ENCODE results near the gene OLFML1. TPM values are rescaled to one million over a fixed set of nuclear protein-coding genes. Genes with fewer than 3 reads are reported as not detected.
A peak's percentile ranks its signal among the peaks of the same experiment; 100 is the strongest.

OLFML1 gene
- total and polyA plus RNA-seq, 7 donors: 0.81 to 7.2 (median 1.2) TPM

DNA sequence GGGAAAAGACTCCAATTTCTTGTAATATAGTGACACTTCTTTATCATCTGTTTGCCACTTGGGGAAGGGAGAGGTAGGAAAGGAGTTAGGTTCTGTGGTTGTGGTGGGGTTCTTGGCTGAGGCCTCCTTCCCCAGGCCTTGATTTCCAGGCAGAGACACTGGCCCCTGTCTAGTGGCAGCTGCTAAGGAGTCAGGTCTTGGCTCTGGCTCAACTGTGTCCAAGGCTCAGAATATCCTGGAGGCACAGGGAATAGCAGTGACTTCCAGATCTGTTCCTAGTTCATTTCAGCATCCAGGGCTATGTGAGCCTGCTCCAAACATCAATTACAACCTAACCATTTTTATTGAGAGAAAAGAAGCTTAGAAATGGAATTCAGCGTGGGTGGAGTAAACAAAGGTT, 58.0 kb downstream of the OLFML1 start:
- peak; percentile 42 to 56 (median 50) for ATAC-seq

GRCh38 chr11:7544021-7544420, 58.7 kb downstream of the OLFML1 start:
- intact Hi-C loops (cut with DNase I): no loop called here
- Histone ChIP-seq H3K27me3 (ENCODE audit: insufficient read depth in 3 of 3, low read length in 2 of 3) (no peaks in the 10 kb centered on the region), H3K27ac (no peak overlapping the region), H3K36me3 (ENCODE audit: insufficient read depth in 1 of 2, low read depth in 1 of 2) (no peaks in the 10 kb centered on the region), H3K4me3 (no peak overlapping the region), H3K9me3 (no peaks in the 10 kb centered on the region), H3K4me1 (peaks cover 47% of the 10 kb centered on the region)
- DNase-seq (no peak), ATAC-seq (no peak)
- 89 to 97% (median 94%) methylated on average over 3 of the region's 3 CpGs for WGBS, 3 donors
- no peak for TF ChIP-seq CTCF (IDR thresholded peaks at IDR 0.05)

More for the DNA sequence above, 58.0 kb downstream of the OLFML1 start:
- no peak for TF ChIP-seq CTCF (IDR thresholded peaks at IDR 0.05)
- H3K27ac ChIP-seq: peak overlapping the region; percentile 74
- intact Hi-C loops (cut with DNase I): no loop called here
- H3K27me3 ChIP-seq (ENCODE audit: insufficient read depth in 3 of 3, low read length in 2 of 3): no peaks in the 10 kb centered on the region
- no peaks in the 10 kb centered on the region for H3K9me3 ChIP-seq
- no peak for DNase-seq
- H3K4me1 ChIP-seq: peaks cover 47% of the 10 kb centered on the region
- no peaks in the 10 kb centered on the region for H3K36me3 ChIP-seq (ENCODE audit: insufficient read depth in 1 of 2, low read depth in 1 of 2)
- WGBS, 3 donors: 84 to 93% (median 90%) methylated on average over 1 of the region's 1 CpG
- no peak overlapping the region for H3K4me3 ChIP-seq

- Histone ChIP-seq H3K4me3 (no peak overlapping the region), H3K27ac (peak overlapping the region; percentile 86), H3K4me1 (peaks cover 47% of the 10 kb centered on the region), H3K9me3 (no peaks in the 10 kb centered on the region), H3K27me3 (ENCODE audit: insufficient read depth in 3 of 3, low read length in 2 of 3) (no peaks in the 10 kb centered on the region), H3K36me3 (ENCODE audit: insufficient read depth in 1 of 2, low read depth in 1 of 2) (peaks cover 0 to 5% of the 10 kb centered on the region in 2 donors)
- intact Hi-C loops (cut with DNase I): loop anchor here in 1 of 2 donors (2.0 kb wide), 1 partner anchor 33 kb away; the partner anchor contains the start of gene PPFIBP2
- WGBS, 3 donors: 92 to 94% (median 94%) methylated on average over 4 of the region's 4 CpGs
- ATAC-seq (no peak), DNase-seq (no peak)
- no peak for TF ChIP-seq CTCF (IDR thresholded peaks at IDR 0.05)
These were observed 60.3 kb downstream of the OLFML1 start for GRCh38 chr11:7545611-7546010.

DNA sequence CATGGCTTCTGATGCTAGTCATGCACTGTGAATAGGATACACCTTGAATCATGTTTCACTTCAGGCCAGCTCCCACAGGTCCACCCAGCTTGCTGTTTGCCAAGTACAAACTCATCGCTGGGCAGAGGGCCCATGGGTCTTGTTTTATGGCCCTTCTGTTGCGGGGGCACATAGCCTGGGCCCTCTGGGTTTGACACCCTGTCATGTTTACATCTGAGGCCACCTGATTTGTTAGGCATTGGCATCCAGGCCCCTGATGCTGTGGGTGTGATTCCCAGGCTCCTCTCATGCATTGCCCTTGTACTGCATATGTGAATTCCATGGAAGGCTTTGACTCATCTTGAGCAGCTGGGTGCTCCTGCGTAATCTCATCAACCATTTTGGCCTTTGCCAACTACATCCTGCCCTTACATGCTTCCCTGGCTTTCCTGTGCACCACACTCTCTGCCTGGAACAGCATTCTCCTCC, 61.1 kb downstream of the OLFML1 start:
- DNase-seq: peak; percentile 31 to 90
- 42 to 51% (median 48%) methylated on average over 3 of the region's 3 CpGs for WGBS, 3 donors
- Histone ChIP-seq H3K36me3 (ENCODE audit: insufficient read depth in 1 of 2, low read depth in 1 of 2) (peaks cover 0 to 5% of the 10 kb centered on the region in 2 donors), H3K9me3 (no peaks in the 10 kb centered on the region), H3K4me3 (no peak overlapping the region), H3K4me1 (peaks cover 47% of the 10 kb centered on the region), H3K27ac (peak overlapping the region; percentile 86), H3K27me3 (ENCODE audit: insufficient read depth in 3 of 3, low read length in 2 of 3) (no peaks in the 10 kb centered on the region)
- ATAC-seq: peak; percentile 89 to 94 (median 90)
- intact Hi-C loops (cut with DNase I): loop anchor here in 1 of 2 donors (2.0 kb wide), 1 partner anchor 34 kb away; the partner anchor contains the start of gene PPFIBP2
- no peak for TF ChIP-seq CTCF (IDR thresholded peaks at IDR 0.05)

DNA sequence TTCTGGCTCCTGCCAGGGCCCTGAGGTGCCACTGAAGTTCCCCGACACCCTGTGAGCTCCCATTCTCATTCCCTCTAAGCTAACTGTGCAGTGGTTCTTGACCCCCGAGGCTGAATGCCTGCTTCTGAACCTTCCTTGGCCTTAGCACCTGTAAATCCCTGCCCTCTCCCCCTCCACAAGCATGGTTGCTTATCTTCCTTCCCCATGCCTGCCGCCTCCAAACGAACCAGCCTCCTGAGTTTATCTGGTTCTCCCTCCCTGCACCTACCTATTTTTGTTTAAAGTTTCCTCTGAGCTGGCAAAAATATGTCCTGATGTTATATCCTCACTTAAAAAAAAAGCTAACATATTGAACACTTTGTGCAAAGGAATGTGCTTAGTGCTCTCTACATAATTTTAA, 62.4 kb downstream of the OLFML1 start:
- H3K27me3 ChIP-seq (ENCODE audit: insufficient read depth in 3 of 3, low read length in 2 of 3): no peaks in the 10 kb centered on the region
- no peak for TF ChIP-seq CTCF (IDR thresholded peaks at IDR 0.05)
- no peak for DNase-seq
- 71 to 91% (median 80%) methylated on average over 4 of the region's 4 CpGs for WGBS, 3 donors
- peak overlapping the region; percentile 86 for H3K27ac ChIP-seq
- H3K4me3 ChIP-seq: no peak overlapping the region
- no peak for ATAC-seq
- intact Hi-C loops (cut with DNase I): loop anchor here in 1 of 2 donors (2.0 kb wide), 1 partner anchor 35 kb away; the partner anchor contains the start of gene PPFIBP2
- no peaks in the 10 kb centered on the region for H3K9me3 ChIP-seq
- peaks cover 0 to 5% of the 10 kb centered on the region in 2 donors for H3K36me3 ChIP-seq (ENCODE audit: insufficient read depth in 1 of 2, low read depth in 1 of 2)
- H3K4me1 ChIP-seq: peaks cover 44% of the 10 kb centered on the region

All from psoas muscle (tissue), 8 donors.